ENCODE results near the gene OR2S2.

OR2S2 gene

GRCh38 chr9:35909687-35910612 is 48.0 kb downstream of the OR2S2 start:
- no peak overlapping the region for H3K4me3 ChIP-seq (ENCODE audit: low read depth, low read length)
- DNase-seq (ENCODE audit: low read depth) = no peak
- TF ChIP-seq CTCF (conservative IDR thresholded peaks at IDR 0.05; ENCODE audit: low read depth, low read length) = no peak

GRCh38 chr9:35909274-35909673 is 48.7 kb downstream of the OR2S2 start, which contains the start of gene SPAAR:
Gene SPAAR (plus strand): TSS chr9:35909490. CDS start chr9:35910464, 974 bp downstream.
- no peak for TF ChIP-seq CTCF (conservative IDR thresholded peaks at IDR 0.05; ENCODE audit: low read depth, low read length)
- no peak within 1 kb of the TSS for H3K4me3 ChIP-seq (ENCODE audit: low read depth, low read length)

GRCh38 chr9:35908504-35909125 is 49.3 kb downstream of the OR2S2 start:
- no peak overlapping the region for H3K4me3 ChIP-seq (ENCODE audit: low read depth, low read length)
- no peak for TF ChIP-seq CTCF (conservative IDR thresholded peaks at IDR 0.05; ENCODE audit: low read depth, low read length)
- DNase-seq (ENCODE audit: low read depth) = peak; percentile 11

More at GRCh38 chr9:35909274-35909673, 48.7 kb downstream of the OR2S2 start, which contains the start of gene SPAAR:
- no peak for DNase-seq (ENCODE audit: low read depth)

- no peak overlapping the region for H3K4me3 ChIP-seq (ENCODE audit: low read depth, low read length)
- peak; percentile 73 for DNase-seq (ENCODE audit: low read depth)
Observed at GRCh38 chr9:35907711-35908503, 50.0 kb downstream of the OR2S2 start.

More at GRCh38 chr9:35907711-35908503, 50.0 kb downstream of the OR2S2 start:
- TF ChIP-seq CTCF (conservative IDR thresholded peaks at IDR 0.05; ENCODE audit: low read depth, low read length) = no peak
